ENCODE data around the gene FBXO44.

DNA sequence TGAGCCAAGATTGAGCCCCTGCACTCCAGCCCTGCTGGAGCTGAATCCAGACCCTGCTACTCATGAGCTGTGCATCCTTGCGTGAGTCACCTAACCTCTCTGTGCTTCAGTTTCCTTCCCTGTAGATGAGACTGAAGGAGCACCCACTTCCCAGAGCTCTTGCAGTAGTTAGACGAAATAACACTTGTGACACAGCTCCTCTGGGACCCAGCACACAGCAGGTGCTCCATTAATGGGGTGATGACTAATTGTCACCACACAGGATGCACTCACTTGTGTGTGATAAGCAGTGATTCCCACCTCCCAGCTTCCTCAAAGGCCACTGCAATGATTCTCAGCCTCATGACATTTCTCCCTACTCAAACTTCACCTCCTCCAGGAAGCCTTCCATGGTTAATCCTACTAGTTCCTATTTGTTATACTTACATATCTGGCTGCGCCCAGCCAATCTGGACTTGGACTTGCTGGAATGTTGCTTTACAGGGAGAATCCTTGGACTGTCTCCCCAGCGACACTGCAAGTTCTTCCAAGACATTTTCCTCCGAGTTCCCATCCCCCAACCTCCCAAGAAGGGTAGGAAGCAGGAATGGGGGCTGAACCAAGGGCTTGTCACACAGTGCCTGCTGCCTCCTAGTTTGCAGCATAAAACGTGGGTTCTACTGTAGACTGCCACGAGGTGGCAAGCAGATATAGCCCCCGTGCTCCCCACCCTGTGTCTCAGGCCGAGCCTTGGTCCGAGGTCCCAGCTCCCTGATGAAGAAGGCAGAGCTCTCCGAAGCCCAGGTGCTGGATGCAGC lies 54.1 kb downstream of the FBXO44 start:
- no peak for TF ChIP-seq ZFP30 (CRISPR knock-in tag; IDR thresholded peaks at IDR 0.05)
- no peak for TF ChIP-seq TCF4 (CRISPR knock-in tag; IDR thresholded peaks at IDR 0.05; ENCODE audit: borderline replicate concordance)
- TF ChIP-seq RARB (CRISPR knock-in tag; IDR thresholded peaks at IDR 0.05), result no peak
- no peak for TF ChIP-seq CREB5 (CRISPR knock-in tag; IDR thresholded peaks at IDR 0.05; ENCODE audit: low read depth)
- no peak for TF ChIP-seq ZFP3 (CRISPR knock-in tag; IDR thresholded peaks at IDR 0.05)
